HFFc6 (cell line): Measurements from ENCODE around the gene LRRTM2. TPM values are rescaled to one million over a fixed set of nuclear protein-coding genes. Genes with fewer than 3 reads are reported as not detected.

ENCODE experiments used
- DNase-seq: peaks from one replicate; pipeline ENCODE4 v3.0.0-alpha.2; 2018
- H3K27ac Mint-ChIP-seq: 2 replicates; pipeline ENCODE4 v1.8.0; 2020; ENCODE audit warnings: mild to moderate bottlenecking, mixed read lengths
- H3K27me3 Mint-ChIP-seq: 2 replicates; pipeline ENCODE4 v1.8.0; 2021; ENCODE audit warnings: mild to moderate bottlenecking, moderate library complexity, mixed read lengths; ENCODE audit not compliant: insufficient read depth
- H3K36me3 Mint-ChIP-seq: 2 replicates; pipeline ENCODE4 v1.8.0; 2021; ENCODE audit warnings: low read depth, mixed read lengths
- H3K4me1 Mint-ChIP-seq: 2 replicates; pipeline ENCODE4 v1.8.0; 2020; ENCODE audit warnings: low read depth, mixed read lengths
- H3K4me3 Mint-ChIP-seq: 2 replicates; pipeline ENCODE4 v1.8.0; 2020; ENCODE audit warnings: mild to moderate bottlenecking, moderate library complexity, mixed read lengths
- H3K9me3 Mint-ChIP-seq: 2 replicates; pipeline ENCODE4 v1.8.0; 2020; ENCODE audit warnings: mild to moderate bottlenecking, mixed read lengths
- CTCF ChIP-seq: fragments of 200-600 bp; sonication (generic); IDR thresholded peaks from 2 replicates; pipeline ENCODE4 v1.5.0; 2021; ENCODE audit warnings: antibody characterized with exemption, mild to moderate bottlenecking
- total RNA-seq, 6 experiments: library from RNA; stranded (reverse); fragmentation: NEBNext Ultra II Directional; extraction: Animal tissue kit (Norgen Biotek cat#: 25700); gene quantifications; 2 replicates in 1 of 6; 3 replicates in 5 of 6; pipeline ENCODE4 v1.2.3, GENCODE V29; 2021

Gene LRRTM2
- total RNA-seq, 6 experiments from 2014 or later = 0.20 to 1.0 (median 0.25) TPM

DNA sequence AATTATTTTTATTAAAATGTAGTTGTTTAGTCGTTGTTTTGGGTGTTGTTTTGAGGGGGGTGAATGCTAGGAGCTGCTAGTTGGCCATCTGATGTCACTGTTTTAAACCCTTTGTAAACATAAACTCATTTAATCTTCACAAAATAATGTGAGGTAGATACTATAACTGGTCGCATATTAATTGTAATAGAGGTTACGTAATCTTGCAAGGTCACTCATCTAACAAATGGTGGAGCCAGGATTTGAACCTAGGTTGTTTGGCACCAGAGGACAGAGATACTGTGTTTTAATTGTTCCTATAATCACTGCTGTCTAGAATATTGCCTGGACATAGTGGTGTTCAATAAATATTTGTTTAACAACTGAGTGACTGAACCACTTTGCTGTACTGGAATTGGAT is 54.4 kb downstream of the LRRTM2 start:
- H3K9me3 Mint-ChIP-seq = no peaks in the 10 kb centered on the region
- peaks cover 57% of the 10 kb centered on the region for H3K4me1 Mint-ChIP-seq
- DNase-seq = no peak
- H3K27ac Mint-ChIP-seq = no peak overlapping the region
- peaks cover 1% of the 10 kb centered on the region for H3K27me3 Mint-ChIP-seq
- no peak for TF ChIP-seq CTCF
- H3K36me3 Mint-ChIP-seq = peaks cover 38% of the 10 kb centered on the region
- no peak overlapping the region for H3K4me3 Mint-ChIP-seq

GRCh38 chr5:138819081-138819480 is 56.1 kb downstream of the LRRTM2 start:
- DNase-seq = no peak
- TF ChIP-seq CTCF = no peak
- Mint-ChIP-seq H3K27ac (no peak overlapping the region), H3K9me3 (no peaks in the 10 kb centered on the region), H3K27me3 (peaks cover 1% of the 10 kb centered on the region), H3K4me3 (no peak overlapping the region), H3K36me3 (peaks cover 46% of the 10 kb centered on the region), H3K4me1 (peaks cover 50% of the 10 kb centered on the region)

Other genes with a start within 250 kb of the LRRTM2 start
- gene CTNNA1, start 121.9 kb downstream of the LRRTM2 start, total RNA-seq = 100 to 1,000 TPM; 282 to 342 (median 292) TPM